SW 1271 (cell line): ENCODE results near the gene VEZF1.
"Not testable (repeated sequence)": the region's sequence is repeated elsewhere in the genome, so short reads cannot be mapped to it uniquely, and the experiment has no call there.

Experiments used
- DNase-seq, 2 experiments: peaks; one replicate each; lab custom pipeline; 2025; lab: John Stamatoyannopoulos, UW

Gene VEZF1

GRCh38 chr17:57975044-57975443, 13.0 kb downstream of the VEZF1 start:
- no peak for DNase-seq

DNA sequence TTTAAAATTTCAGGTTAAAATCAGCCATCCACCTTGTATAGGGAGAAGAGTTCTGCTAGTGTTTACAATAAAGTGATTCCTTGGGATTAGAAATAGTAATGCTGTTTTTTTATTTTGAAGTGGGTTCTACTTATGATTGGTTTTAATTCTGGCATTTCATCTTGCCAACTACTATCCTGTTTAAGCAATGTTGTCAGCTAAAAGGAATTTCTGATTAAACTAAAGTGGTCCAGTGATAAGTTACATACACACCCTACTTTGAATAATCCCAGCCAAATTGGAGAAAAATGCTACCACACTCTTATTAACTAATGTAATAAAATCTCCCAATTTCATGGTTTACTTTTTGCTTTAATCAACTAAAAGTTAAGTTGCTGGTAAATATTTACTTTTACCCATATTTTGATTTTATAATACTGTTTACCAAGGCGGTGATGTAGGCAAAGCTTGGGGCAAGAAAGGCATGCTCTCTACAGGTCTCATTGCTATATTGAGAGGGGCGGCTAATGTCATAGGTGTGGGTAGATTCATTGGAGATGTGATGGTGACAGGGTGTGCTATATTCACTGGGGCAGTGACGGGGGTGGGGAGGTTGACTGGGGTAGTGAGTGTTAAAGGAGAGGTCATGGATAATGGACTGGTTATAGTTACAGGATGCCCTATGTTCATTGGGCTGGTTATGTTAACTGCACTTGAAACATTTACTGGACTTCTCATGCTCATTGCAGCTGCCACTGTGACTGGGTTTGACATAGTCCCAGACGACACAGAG, 13.8 kb downstream of the VEZF1 start:
- not testable (repeated sequence) for DNase-seq

DNA sequence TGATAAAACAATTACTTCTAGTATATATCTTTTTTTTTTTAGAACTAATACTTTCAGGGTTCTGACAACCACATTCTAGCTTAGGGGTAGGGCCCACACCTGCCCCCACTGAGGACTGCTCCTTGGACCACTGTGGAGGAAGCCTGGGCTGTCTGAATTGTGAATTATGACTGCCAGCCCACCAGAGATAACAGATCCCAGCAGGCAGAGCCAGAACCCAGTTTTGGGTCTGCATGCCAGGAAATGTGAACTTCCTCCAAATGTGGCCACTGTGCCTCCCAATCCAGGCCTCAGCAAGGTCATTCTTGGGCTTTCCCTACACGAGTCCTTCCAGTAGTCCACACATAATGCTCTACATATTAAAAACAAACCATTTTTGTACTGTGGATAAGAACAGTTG, 15.9 kb downstream of the VEZF1 start:
- DNase-seq, result no peak

- DNase-seq, result no peak
Observed at GRCh38 chr17:57971572-57971971, 16.5 kb downstream of the VEZF1 start.

GRCh38 chr17:57970710-57971109, 17.3 kb downstream of the VEZF1 start:
- no peak for DNase-seq

DNA sequence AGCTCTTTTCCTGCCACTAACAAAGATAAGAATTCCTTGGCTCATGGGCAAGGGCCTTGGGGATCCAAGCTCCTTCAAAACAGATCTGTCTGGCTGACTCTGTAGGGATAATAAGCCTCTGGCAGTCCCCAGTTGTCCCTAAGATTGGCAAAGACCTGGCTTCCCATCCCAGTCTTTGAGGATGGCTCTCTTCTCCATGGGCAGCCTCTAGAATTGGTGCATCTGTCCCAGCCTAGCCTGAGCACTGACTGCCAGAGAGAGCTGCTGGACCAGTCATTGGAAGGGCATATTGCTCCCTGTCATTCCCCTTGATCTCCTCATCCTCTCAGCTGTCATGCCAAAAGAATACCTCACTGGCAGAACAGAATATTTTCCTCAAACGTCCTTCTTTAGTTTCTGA, 19.6 kb downstream of the VEZF1 start:
- DNase-seq, result no peak

DNA sequence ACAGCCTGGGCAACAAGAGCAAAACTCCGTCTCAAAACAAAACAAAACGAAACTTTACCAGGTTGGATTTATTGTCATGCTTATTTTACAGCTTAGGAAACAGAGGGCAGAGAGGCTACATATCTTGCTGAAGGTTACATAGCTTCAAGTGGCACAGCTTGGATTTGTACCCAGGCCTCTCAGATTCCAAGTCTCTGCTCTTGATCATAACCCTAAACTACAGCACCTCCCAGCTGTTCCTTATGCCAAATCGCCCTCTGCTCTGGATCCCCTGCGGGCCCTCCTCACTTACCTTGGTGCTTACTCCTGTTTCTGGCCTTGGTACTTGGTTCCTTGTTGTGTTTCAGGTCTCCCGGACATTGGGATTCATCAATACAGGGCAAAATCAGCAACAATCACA, 21.2 kb downstream of the VEZF1 start:
- no peak for DNase-seq

DNA sequence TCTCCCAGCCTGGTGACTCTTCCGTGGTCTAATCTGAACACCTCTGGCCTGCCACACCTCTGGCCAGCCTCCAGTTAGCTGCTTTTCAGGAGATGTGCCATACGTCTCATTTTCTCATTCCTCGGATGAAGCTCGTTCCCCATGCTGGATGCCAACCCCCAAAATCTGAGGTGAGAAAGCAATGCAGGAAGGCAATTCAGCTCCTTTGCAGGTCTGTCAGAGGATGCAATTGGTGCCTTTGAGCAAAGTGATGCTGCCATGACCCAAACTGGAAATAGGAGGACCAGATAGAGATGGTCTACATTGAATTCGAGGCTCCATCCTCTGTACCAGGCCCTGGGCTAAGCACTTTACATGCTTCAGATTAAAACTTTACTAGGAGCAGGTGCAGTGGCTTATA, 21.8 kb downstream of the VEZF1 start:
- no peak for DNase-seq

DNA sequence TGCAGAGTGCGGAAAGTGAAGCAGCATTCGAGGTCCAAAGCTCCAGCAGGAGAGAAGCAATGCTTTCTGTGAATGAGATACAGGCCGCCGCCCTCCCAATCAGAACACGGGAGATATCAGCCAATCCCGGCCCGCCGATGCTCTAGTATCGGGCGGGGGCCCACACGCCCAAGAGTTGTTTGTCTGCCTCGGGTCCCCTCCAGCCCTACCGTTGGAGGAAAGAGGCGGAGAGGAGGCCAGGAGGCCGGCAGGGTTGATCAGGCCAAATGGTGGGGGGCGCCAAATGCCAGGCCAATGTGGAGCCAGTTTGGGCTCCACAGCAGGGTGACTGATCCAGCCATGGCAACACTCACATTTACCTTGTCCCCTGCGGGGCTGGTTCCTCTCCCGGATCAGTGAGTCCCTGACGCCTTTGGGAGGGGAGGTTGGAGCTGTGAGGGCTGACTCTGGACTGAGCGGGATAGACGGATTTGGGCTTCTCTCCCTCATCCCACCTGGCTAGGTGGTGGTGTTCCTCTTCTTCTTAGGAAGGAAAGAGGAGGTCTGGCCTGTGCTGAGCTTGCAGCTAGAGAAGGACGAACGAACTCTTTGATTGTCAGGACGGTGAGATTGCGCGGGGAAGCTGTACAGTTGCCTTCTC, 22.4 kb downstream of the VEZF1 start:
- DNase-seq, result no peak

DNA sequence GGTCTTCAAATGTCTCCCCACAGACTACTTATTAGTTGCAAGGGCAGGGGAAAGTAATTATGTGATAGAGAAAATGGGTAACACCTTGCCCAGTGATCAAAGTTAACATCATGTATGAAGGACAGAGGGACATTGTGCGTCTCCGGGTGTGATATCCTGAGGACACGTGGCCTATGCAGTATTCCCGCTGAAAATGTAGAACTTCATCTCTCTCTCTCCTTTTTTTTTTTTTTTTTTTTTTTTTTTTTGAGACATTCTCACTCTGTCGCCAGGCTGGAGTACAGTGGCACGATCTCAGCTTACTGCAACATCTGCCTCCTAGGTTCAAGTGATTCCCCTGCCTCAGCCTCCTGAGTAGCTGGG, 24.9 kb downstream of the VEZF1 start:
- DNase-seq, result no peak

- no peak for DNase-seq
Observed at GRCh38 chr17:57962279-57963148, 25.5 kb downstream of the VEZF1 start.

DNA sequence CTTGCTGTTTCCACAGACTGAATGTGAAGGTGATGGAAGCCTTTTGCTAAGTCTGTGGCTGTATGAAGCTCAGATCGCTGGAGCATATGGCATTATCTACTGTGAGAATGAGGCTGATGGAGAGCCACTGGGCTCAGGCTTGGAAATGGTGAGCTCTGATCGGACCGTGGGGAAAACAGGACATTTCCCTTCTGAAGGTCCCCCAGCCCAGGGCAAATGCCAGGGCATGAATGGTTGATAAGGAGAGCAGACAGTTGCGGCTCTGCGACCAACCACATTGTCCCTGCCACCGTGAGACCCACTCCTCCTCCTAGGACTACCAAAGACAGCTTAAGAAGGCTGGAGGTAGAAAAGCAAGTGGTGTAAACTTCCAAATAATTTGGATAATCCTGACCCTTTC, 28.1 kb downstream of the VEZF1 start:
- no peak for DNase-seq

DNA sequence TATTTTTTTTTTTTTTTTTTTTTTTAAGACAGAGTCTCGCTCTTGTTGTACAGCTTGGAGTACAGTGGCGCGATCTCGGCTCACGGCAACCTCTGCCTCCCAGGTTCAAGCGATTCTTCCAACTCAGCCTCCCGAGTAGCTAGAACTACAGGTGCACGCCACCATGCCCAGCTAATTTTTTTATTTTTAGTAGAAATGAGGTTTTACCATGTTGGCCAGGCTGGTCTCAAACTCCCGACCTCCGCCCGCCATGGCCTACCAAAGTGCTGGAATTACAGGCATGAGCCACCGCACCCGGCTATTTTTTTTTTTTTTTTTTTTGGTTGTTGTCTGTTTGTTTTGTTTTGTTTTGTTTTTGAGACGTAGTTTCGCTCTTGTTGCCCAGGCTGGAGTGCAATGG, 29.7 kb downstream of the VEZF1 start:
- DNase-seq, result not testable (repeated sequence)

- no peak for DNase-seq
Observed at GRCh38 chr17:57957886-57958285, 30.2 kb downstream of the VEZF1 start.

- no peak for DNase-seq
Observed at GRCh38 chr17:57957120-57957850, 30.8 kb downstream of the VEZF1 start.

DNA sequence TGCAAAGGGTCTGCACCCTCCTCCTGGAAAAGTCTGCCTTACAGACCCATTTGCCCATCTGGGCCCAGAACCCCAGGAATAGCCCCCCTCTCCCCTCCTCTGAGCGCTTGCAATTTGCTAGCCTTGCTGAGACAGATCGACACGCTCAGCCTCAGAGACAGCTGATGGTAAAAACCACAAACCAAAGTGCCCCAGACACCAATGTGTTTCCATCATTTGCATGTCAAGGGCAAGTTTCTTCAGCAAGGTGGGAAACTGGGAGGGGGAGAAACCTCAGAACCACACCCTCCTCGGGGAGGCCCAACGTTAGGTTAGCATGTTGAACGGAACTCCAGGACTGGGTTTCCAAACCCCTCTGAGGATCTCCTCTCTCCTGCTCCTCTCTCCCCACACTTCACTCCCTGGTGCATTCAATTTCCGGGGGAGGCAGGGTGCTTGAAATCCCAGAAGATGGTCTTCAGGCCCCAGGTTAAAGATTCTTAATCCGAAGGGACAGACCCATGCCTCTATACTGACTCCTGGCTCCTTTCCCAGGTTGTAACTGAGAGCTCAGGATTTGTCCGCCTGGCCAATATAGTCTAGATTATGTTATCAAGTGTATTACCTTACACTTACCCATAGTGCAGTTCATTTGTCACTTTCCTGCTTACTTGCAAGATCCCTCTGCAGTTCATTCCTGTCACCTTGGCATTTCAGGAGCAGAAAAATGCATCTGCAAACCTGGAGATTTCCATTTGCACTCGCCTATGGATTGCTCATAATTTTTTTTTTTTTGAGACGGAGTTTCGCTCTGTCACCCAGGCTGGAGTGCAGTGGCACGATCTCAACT, 31.5 kb downstream of the VEZF1 start:
- no peak for DNase-seq

GRCh38 chr17:57955183-57955931, 32.7 kb downstream of the VEZF1 start, which contains the start of gene CUEDC1:
Gene CUEDC1 (minus strand): TSS chr17:57955412. CDS start chr17:57885564, 69,848 bp downstream.
- DNase-seq, result peak in 1 of 2 experiments; percentile 49

- DNase-seq, result peak in 1 of 2 experiments; percentile 44
Observed at GRCh38 chr17:57954397-57955182, 33.5 kb downstream of the VEZF1 start.

- no peak for DNase-seq
Observed at GRCh38 chr17:57953705-57954396, 34.2 kb downstream of the VEZF1 start.
